ENCODE measurements around the gene ENDOV. TPM values are rescaled to one million over a fixed set of nuclear protein-coding genes. Genes with fewer than 3 reads are reported as not detected.

ENDOV gene
- total and polyA plus RNA-seq, 11 donors = 4.2 to 16.2 (median 9.4) TPM

DNA sequence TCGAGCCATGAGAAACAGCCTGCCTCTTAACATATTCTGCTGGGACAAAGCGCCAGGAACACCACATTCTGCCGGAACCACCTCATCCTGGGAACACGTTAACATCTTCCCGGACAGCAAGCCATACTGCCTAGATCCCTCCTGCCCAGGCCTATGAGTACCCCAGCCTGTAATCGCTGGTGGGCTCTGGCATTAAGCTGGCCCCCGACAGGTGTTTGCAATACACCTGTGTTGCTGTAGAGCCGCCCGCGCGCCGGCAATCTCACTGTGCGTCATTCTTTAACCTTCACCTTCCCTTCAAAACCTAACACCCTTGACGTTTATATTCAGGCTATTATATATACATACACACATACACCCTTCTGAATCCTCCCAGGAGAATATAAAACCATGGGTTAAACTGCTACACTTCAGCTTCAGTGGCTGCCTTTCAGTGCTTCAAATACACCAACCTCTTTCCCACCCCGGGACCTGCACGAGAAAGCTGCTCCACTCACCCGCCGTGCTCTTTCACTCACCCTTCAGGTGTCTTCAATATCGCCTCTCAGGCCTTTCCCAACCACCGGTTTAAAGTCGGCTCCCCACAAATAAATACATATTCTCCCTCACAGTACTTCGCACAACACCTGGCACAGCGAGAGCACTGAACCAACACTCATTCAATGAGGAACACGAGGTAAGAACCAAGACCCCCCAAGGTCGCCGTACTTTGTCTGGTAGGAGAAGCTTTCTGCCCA is 1.0 kb upstream of the ENDOV start:
- H3K27ac ChIP-seq = peak overlapping the region in 1 of 12 donors; percentile 98
- peaks cover 0 to 32% (median 18%) of the 10 kb centered on the region in 12 donors for H3K4me1 ChIP-seq
- no peak for ATAC-seq
- WGBS, 4 donors = 49 to 60% (median 55%) methylated on average over 26 of the region's 26 CpGs
- no peaks in the 10 kb centered on the region for H3K9me3 ChIP-seq
- H3K4me3 ChIP-seq = peak overlapping the region; percentile 52 to 97 (median 82)
- DNase-seq = no peak
- H3K36me3 ChIP-seq = peaks cover 0 to 18% (median 11%) of the 10 kb centered on the region in 9 donors
- intact Hi-C loops (cut with DNase I) = no loop called here
- H3K27me3 ChIP-seq = no peaks in the 10 kb centered on the region
- TF ChIP-seq POLR2A (IDR thresholded peaks at IDR 0.05) = no peak
- TF ChIP-seq, protein P1, sequence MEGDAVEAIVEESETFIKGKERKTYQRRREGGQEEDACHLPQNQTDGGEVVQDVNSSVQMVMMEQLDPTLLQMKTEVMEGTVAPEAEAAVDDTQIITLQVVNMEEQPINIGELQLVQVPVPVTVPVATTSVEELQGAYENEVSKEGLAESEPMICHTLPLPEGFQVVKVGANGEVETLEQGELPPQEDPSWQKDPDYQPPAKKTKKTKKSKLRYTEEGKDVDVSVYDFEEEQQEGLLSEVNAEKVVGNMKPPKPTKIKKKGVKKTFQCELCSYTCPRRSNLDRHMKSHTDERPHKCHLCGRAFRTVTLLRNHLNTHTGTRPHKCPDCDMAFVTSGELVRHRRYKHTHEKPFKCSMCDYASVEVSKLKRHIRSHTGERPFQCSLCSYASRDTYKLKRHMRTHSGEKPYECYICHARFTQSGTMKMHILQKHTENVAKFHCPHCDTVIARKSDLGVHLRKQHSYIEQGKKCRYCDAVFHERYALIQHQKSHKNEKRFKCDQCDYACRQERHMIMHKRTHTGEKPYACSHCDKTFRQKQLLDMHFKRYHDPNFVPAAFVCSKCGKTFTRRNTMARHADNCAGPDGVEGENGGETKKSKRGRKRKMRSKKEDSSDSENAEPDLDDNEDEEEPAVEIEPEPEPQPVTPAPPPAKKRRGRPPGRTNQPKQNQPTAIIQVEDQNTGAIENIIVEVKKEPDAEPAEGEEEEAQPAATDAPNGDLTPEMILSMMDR (IDR thresholded peaks at IDR 0.05) = no peak

DNA sequence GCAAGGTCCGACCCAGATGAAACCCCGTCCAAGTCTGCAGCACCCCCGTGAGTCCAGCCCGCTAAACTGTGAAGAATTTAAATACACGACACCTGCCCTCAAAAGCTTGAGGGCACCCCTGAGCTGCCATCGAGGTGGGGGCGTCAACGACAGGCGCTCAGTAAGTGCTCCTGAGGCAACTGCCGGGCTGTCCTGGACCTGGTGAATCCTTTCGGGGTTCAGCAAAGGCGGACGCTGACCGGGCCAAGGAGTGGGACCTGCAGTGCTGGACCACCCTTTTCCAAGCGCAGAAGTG is 512 bp upstream of the ENDOV start:
- intact Hi-C loops (cut with DNase I) = no loop called here
- ATAC-seq (no peak), DNase-seq (no peak)
- H3K4me1 ChIP-seq = peaks cover 0 to 32% (median 18%) of the 10 kb centered on the region in 12 donors
- H3K36me3 ChIP-seq = peaks cover 0 to 21% (median 11%) of the 10 kb centered on the region in 9 donors
- H3K9me3 ChIP-seq = no peaks in the 10 kb centered on the region
- no peak for TF ChIP-seq POLR2A (IDR thresholded peaks at IDR 0.05)
- TF ChIP-seq, protein P1 (IDR thresholded peaks at IDR 0.05) = no peak
- 1 to 11% (median 2%) methylated on average over 5 to 15 of the region's 15 CpGs for WGBS, 4 donors
- peak overlapping the region in 10 of 12 donors; percentile 94 to 99 (median 97) for H3K27ac ChIP-seq
- H3K27me3 ChIP-seq = no peaks in the 10 kb centered on the region
- H3K4me3 ChIP-seq = peak overlapping the region; percentile 52 to 97 (median 82)

DNA sequence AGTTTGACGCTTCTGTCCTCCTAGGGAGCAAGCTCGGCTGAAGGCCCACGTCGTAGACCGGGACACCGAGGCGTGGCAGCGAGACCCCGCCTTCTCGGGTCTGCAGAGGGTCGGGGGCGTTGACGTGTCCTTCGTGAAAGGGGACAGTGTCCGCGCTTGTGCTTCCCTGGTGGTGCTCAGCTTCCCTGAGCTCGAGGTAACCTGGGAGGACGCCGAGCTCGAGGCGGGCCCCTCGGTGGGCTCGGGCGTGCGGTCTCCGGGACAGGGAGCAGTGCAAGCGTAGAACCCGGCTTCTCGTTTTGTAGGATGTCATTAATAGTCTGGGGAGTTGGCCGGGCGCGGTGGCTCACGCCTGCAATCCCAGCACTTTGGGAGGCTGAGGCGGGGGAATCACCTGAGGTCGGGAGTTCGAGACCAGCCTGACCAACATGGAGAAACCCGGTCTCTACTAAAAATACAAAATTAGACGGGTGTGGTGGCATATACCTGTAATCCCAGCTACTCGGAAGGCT is 715 bp downstream of the ENDOV start:
- Histone ChIP-seq H3K27me3 (no peaks in the 10 kb centered on the region), H3K27ac (peak overlapping the region; percentile 88 to 99 (median 96)), H3K9me3 (no peaks in the 10 kb centered on the region), H3K36me3 (peaks cover 0 to 28% (median 16%) of the 10 kb centered on the region in 9 donors), H3K4me1 (peaks cover 0 to 32% (median 18%) of the 10 kb centered on the region in 12 donors), H3K4me3 (peak overlapping the region; percentile 52 to 97 (median 82))
- WGBS, 4 donors = 9 to 13% (median 11%) methylated on average over 29 to 39 of the region's 39 CpGs
- no peak for TF ChIP-seq POLR2A (IDR thresholded peaks at IDR 0.05)
- TF ChIP-seq, protein P1 (IDR thresholded peaks at IDR 0.05) = no peak
- no peak for DNase-seq
- peak in 3 of 4 donors; percentile 8 to 43 (median 36) for ATAC-seq
- intact Hi-C loops (cut with DNase I) = loop anchor here in 1 of 10 donors (1.0 kb wide), 1 partner anchor 39 kb away; no protein-coding TSS in a partner anchor

DNA sequence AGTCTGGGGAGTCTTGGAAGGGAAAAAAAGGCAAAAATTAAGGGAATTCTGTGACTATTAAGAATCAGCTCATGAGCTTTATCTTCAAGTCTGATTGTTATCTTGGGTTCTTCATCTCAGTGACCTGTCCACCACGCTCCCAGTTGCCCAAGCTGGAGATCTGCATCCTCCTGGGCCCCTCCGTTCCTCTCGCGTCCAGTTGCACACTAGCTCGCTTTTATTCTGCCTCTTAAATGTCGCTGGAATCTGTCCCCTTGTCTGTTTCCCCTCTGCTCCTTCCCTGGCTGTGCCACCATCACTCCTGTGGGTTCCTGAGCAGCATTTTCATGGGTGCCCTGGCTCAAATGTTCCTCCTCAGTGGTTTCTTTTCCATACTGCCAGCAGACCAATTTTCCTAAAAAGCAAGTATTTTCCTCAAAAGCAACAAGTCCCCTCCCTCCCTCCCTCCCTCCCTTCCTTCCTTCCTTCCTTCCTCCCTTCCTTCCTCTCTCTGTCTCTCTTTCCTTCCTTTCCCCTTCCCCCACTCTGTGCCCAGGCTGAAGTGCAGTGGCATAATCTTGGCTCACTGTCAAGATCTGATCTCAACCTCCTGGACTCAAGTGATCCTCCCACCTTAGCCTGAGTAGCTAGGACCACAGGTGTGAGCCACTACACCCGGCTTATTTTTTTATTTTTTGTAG is 1.4 kb downstream of the ENDOV start:
- ATAC-seq (no peak), DNase-seq (no peak)
- H3K4me3 ChIP-seq = peak overlapping the region in 11 of 12 donors; percentile 63 to 97 (median 83)
- peaks cover 0 to 32% (median 18%) of the 10 kb centered on the region in 12 donors for H3K4me1 ChIP-seq
- H3K27ac ChIP-seq = no peak overlapping the region
- H3K36me3 ChIP-seq = peaks cover 0 to 28% (median 16%) of the 10 kb centered on the region in 9 donors
- WGBS, 4 donors = 77 to 87% (median 83%) methylated on average over 7 of the region's 7 CpGs
- no peaks in the 10 kb centered on the region for H3K9me3 ChIP-seq
- TF ChIP-seq, protein P1 (IDR thresholded peaks at IDR 0.05) = no peak
- no peak for TF ChIP-seq POLR2A (IDR thresholded peaks at IDR 0.05)
- intact Hi-C loops (cut with DNase I) = no loop called here
- no peaks in the 10 kb centered on the region for H3K27me3 ChIP-seq
